ENCODE measurements around the gene ANKRD66.
A peak's percentile ranks its signal among the peaks of the same experiment; 100 is the strongest.

ANKRD66 gene

DNA sequence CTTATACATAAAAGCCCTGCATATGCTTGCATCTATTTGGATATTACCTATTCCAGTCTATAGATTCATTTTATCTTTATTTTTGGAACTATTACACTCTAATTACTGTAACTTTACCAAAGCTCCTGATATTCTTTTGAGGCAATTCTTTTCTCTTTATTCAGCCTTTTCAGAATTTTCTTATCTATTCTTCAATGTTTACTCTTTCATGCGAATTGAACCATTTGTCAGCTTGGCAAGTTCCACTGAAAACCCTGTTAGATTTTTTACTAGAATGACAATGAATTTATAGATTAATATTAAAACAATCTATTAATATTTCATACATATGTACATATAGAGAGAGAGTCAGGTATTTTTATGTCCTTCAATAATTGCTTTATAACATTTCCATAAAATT is 45.9 kb downstream of the ANKRD66 start:
- DNase-seq = no peak

- no peak for DNase-seq
These were observed 46.4 kb downstream of the ANKRD66 start, which contains the start of gene MEP1A for GRCh38 chr6:46793138-46793537. Gene MEP1A (plus strand): TSS chr6:46793389. CDS start chr6:46793399, 10 bp downstream.

DNA sequence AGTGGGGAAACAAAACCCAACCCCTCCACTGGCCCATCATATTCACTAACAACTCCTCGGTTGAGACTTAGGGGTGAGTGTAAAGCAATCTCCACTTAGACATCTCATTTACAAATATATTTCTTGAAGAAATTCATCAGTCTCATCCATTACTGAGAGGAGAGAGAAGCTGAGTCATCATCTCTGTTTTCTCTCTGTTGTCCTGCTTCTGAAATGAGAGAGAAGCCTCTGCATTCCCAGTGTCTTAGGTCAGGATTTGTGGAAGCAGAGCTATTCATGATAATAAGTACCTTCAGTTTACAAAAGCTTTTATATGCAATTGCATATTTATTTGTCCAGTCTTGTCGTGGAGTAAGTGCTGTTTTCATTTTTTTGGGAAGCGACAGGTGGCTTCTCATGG is 47.3 kb downstream of the ANKRD66 start:
- DNase-seq = no peak

DNA sequence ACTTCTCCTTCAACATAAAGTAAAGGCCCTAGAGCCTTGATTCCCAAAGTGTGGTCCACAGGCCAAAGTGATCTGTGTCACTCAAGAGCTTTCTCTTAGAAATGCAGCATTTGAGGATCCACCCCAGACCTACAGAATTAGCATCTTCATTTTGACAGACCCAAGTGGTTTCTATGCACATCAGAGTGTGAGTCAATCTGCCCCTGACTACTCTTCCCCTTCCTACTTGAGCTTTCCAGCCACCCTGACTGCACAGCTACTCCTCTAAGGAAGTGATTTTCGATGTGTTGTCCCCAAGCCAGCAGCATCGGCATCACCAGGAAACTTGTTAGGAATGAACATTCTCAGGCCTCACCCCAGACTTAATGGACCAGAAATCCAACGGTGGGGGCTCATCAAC is 49.1 kb downstream of the ANKRD66 start:
- no peak for DNase-seq

DNA sequence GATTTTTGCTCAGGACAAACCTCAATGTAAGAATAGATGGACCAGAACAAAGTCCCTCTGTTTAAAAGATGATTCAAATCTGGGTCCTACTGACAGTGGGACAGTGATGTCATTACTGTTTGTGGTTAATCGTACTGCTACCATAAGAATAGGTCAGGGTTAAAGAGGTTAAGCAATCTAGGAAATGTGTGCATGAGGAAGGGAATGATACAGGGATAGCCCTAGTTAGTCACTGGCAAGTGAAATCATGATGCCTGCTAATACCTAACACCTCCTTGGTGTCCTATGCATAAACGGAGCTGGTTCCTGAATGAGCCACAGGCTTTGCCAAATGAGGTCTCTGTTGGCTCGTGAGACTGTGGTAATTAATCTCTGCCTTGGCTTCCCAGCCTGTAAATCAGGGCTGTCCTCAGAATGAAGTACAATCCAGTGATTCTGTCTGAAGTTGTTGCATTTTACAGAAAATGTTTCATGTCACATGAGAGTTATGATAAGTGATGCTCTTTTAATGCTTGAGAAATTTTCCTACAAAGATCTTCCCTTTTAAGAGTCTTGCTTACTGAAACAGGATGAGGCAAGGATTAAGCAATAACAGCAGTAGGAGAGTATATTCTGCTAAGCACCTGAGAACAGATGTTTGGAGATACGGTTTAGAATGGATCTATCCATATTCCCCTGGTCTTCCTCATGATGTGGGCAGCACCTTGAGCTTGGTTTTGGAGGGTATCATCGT is 50.3 kb downstream of the ANKRD66 start:
- DNase-seq = no peak

DNA sequence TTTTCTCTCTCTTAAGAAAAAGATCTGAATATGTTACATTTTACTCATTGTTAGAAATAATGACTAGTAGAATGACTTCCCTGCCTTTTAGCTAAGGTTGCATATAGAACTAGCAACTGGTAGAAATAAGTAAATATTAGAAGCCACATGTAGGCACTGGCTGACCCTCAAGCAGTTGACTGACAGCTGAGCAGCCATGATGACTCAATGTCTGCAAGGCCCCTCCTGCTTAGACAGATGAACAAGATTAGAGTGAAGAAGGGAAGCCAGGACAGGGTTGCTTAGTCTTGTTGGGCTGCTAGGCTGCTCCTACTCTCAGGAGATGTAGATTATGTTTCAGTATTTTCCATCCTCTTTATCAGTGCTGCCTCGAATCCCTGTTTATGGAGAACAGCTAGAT is 52.9 kb downstream of the ANKRD66 start:
- DNase-seq = peak; percentile 64

GRCh38 chr6:46808806-46809205 is 62.1 kb downstream of the ANKRD66 start:
- no peak for DNase-seq
